ENCODE data around the gene CAB39.

The CAB39 gene

GRCh38 chr2:230830428-230830827 lies 117.8 kb downstream of the CAB39 start:
- WGBS: 88% methylated on average over 7 of the region's 7 CpGs
- Histone ChIP-seq H3K27ac (ENCODE audit: low read depth, low read length) (no peak overlapping the region), H3K9ac (ENCODE audit: low read depth, low read length) (no peak overlapping the region), H3K27me3 (ENCODE audit: insufficient read depth, low read length) (peaks cover 3% of the 10 kb centered on the region; the same call in 1 of the 2 replicates), H3K4me1 (ENCODE audit: insufficient read depth, low read length) (no peaks in the 10 kb centered on the region), H3K4me3 (ENCODE audit: low read length) (no peak overlapping the region), H3K36me3 (ENCODE audit: insufficient read depth, low read length) (no peaks in the 10 kb centered on the region), H3K9me3 (ENCODE audit: insufficient read depth, low read depth, low read length) (no peaks in the 10 kb centered on the region)

DNA sequence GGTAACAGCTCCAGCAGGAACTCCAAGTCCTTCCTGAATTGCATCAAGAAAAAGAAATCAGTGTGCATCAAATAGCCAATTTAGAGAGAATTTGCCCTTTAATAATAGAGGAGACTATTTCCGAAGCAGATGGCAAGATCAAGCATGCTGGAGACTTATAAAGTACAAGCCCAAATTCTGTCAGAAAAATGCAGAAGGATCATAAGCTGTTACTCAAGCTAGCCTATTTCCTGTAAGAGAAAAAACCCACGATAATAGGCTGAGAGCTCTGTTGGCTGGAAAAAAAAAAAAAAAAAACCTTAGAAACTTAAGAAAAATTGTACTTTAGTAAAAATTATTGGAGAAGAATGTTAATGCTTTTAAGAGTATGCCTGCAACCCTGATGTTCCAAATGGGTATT lies 127.7 kb downstream of the CAB39 start:
- no peaks in the 10 kb centered on the region for H3K36me3 ChIP-seq (ENCODE audit: insufficient read depth, low read length)
- no peak overlapping the region for H3K9ac ChIP-seq (ENCODE audit: low read depth, low read length)
- 91% methylated on average over 2 of the region's 2 CpGs for WGBS

GRCh38 chr2:230842473-230842872 lies 129.8 kb downstream of the CAB39 start:
- Histone ChIP-seq H3K27me3 (ENCODE audit: insufficient read depth, low read length) (no peaks in the 10 kb centered on the region; the same call in 1 of the 2 replicates), H3K36me3 (ENCODE audit: insufficient read depth, low read length) (no peaks in the 10 kb centered on the region), H3K4me3 (ENCODE audit: low read length) (no peak overlapping the region), H3K9ac (ENCODE audit: low read depth, low read length) (no peak overlapping the region), H3K9me3 (ENCODE audit: insufficient read depth, low read depth, low read length) (no peaks in the 10 kb centered on the region), H3K4me1 (ENCODE audit: insufficient read depth, low read length) (no peaks in the 10 kb centered on the region), H3K27ac (ENCODE audit: low read depth, low read length) (no peak overlapping the region)
- WGBS: 90% methylated on average over 6 of the region's 6 CpGs

More for the DNA sequence above, 127.7 kb downstream of the CAB39 start:
- Histone ChIP-seq H3K4me1 (ENCODE audit: insufficient read depth, low read length) (no peaks in the 10 kb centered on the region), H3K4me3 (ENCODE audit: low read length) (no peak overlapping the region), H3K27ac (ENCODE audit: low read depth, low read length) (no peak overlapping the region), H3K27me3 (ENCODE audit: insufficient read depth, low read length) (no peaks in the 10 kb centered on the region; the same call in 1 of the 2 replicates), H3K9me3 (ENCODE audit: insufficient read depth, low read depth, low read length) (no peaks in the 10 kb centered on the region)

GRCh38 chr2:230843132-230843531 lies 130.5 kb downstream of the CAB39 start:
- Histone ChIP-seq H3K4me1 (ENCODE audit: insufficient read depth, low read length) (no peaks in the 10 kb centered on the region), H3K4me3 (ENCODE audit: low read length) (no peak overlapping the region), H3K27me3 (ENCODE audit: insufficient read depth, low read length) (no peaks in the 10 kb centered on the region; the same call in 1 of the 2 replicates), H3K9ac (ENCODE audit: low read depth, low read length) (no peak overlapping the region), H3K36me3 (ENCODE audit: insufficient read depth, low read length) (no peaks in the 10 kb centered on the region), H3K27ac (ENCODE audit: low read depth, low read length) (no peak overlapping the region), H3K9me3 (ENCODE audit: insufficient read depth, low read depth, low read length) (no peaks in the 10 kb centered on the region)
- 92% methylated on average over 3 of the region's 4 CpGs for WGBS

- H3K36me3 ChIP-seq (ENCODE audit: insufficient read depth, low read length): no peaks in the 10 kb centered on the region
- no peak overlapping the region for H3K9ac ChIP-seq (ENCODE audit: low read depth, low read length)
- no peak overlapping the region for H3K27ac ChIP-seq (ENCODE audit: low read depth, low read length)
- no peaks in the 10 kb centered on the region for H3K4me1 ChIP-seq (ENCODE audit: insufficient read depth, low read length)
- H3K4me3 ChIP-seq (ENCODE audit: low read length): no peak overlapping the region
- no peaks in the 10 kb centered on the region for H3K9me3 ChIP-seq (ENCODE audit: insufficient read depth, low read depth, low read length)
- peaks cover 7% of the 10 kb centered on the region for H3K27me3 ChIP-seq (ENCODE audit: insufficient read depth, low read length)
- WGBS: 94% methylated on average over 5 of the region's 6 CpGs
Observed at GRCh38 chr2:230846360-230846759, 133.7 kb downstream of the CAB39 start.

DNA sequence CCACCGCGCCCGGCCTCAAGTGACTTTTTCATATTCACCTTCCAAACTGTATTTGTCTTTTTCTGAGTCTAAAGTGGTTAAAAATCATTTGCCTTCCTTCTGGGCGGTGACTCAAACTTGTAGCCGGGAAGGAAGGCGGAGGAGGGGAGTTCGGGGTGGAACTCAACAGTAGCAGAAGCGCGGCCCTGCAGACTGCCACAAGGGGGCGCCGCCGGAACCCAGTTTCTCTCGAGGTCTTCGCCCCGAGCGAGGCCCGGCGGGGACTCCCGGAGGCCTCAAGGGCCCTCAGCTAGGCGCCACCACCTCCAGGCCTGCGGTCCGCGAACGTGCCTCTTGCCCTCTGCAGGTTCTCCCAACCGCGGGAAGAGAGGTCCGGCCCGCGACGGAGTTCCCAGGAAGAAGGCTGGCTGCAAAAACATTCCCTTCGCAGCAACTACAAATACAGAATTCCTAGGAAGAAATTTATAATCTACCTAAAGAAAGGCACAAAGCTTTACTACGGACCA lies 135.3 kb downstream of the CAB39 start:
- Histone ChIP-seq H3K9ac (ENCODE audit: low read depth, low read length) (no peak overlapping the region), H3K4me3 (ENCODE audit: low read length) (no peak overlapping the region), H3K4me1 (ENCODE audit: insufficient read depth, low read length) (no peaks in the 10 kb centered on the region), H3K27ac (ENCODE audit: low read depth, low read length) (no peak overlapping the region), H3K36me3 (ENCODE audit: insufficient read depth, low read length) (no peaks in the 10 kb centered on the region), H3K9me3 (ENCODE audit: insufficient read depth, low read depth, low read length) (no peaks in the 10 kb centered on the region), H3K27me3 (ENCODE audit: insufficient read depth, low read length) (peaks cover 7% of the 10 kb centered on the region)
- WGBS: 9% methylated on average over 31 of the region's 32 CpGs

GRCh38 chr2:230849633-230850357 lies 137.2 kb downstream of the CAB39 start:
- Histone ChIP-seq H3K9ac (ENCODE audit: low read depth, low read length) (no peak overlapping the region), H3K36me3 (ENCODE audit: insufficient read depth, low read length) (no peaks in the 10 kb centered on the region), H3K27ac (ENCODE audit: low read depth, low read length) (no peak overlapping the region), H3K9me3 (ENCODE audit: insufficient read depth, low read depth, low read length) (no peaks in the 10 kb centered on the region), H3K4me1 (ENCODE audit: insufficient read depth, low read length) (no peaks in the 10 kb centered on the region), H3K4me3 (ENCODE audit: low read length) (no peak overlapping the region), H3K27me3 (ENCODE audit: insufficient read depth, low read length) (peaks cover 7% of the 10 kb centered on the region)
- WGBS: 79% methylated on average over 40 of the region's 40 CpGs

- Histone ChIP-seq H3K36me3 (ENCODE audit: insufficient read depth, low read length) (no peaks in the 10 kb centered on the region), H3K9ac (ENCODE audit: low read depth, low read length) (no peak overlapping the region), H3K4me3 (ENCODE audit: low read length) (no peak overlapping the region), H3K9me3 (ENCODE audit: insufficient read depth, low read depth, low read length) (no peaks in the 10 kb centered on the region), H3K27ac (ENCODE audit: low read depth, low read length) (no peak overlapping the region), H3K27me3 (ENCODE audit: insufficient read depth, low read length) (peaks cover 7% of the 10 kb centered on the region), H3K4me1 (ENCODE audit: insufficient read depth, low read length) (no peaks in the 10 kb centered on the region)
- 91% methylated on average over 7 of the region's 7 CpGs for WGBS
Observed at GRCh38 chr2:230850358-230850658, 137.7 kb downstream of the CAB39 start.

DNA sequence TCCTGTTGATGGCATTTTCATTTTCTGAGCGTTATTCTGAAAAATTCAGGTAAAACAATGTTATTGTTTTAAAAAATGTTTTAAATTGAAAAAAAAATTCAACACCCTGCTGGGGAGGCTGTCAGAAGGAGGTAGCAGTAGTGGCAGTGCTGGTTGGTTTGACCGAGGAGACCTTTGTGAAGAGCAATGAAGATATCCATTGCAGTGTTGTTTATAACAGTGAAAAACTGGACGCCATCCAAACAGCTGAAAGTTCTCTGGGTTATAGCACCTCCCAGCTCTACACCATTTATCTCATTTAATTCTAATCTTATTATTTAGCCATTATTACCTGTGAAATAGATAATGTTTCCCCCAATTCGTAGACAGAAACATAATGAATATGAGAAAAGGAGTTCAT lies 139.5 kb downstream of the CAB39 start:
- Histone ChIP-seq H3K4me3 (ENCODE audit: low read length) (no peak overlapping the region), H3K36me3 (ENCODE audit: insufficient read depth, low read length) (no peaks in the 10 kb centered on the region), H3K27me3 (ENCODE audit: insufficient read depth, low read length) (peaks cover 7% of the 10 kb centered on the region), H3K27ac (ENCODE audit: low read depth, low read length) (no peak overlapping the region), H3K9me3 (ENCODE audit: insufficient read depth, low read depth, low read length) (no peaks in the 10 kb centered on the region), H3K9ac (ENCODE audit: low read depth, low read length) (no peak overlapping the region), H3K4me1 (ENCODE audit: insufficient read depth, low read length) (no peaks in the 10 kb centered on the region)
- 94% methylated on average over 2 of the region's 4 CpGs for WGBS

- WGBS: 34% methylated on average over 13 of the region's 13 CpGs
- H3K4me1 ChIP-seq (ENCODE audit: insufficient read depth, low read length): peaks cover 28% of the 10 kb centered on the region
- H3K27me3 ChIP-seq (ENCODE audit: insufficient read depth, low read length): no peaks in the 10 kb centered on the region
- H3K9me3 ChIP-seq (ENCODE audit: insufficient read depth, low read depth, low read length): no peaks in the 10 kb centered on the region
- H3K36me3 ChIP-seq (ENCODE audit: insufficient read depth, low read length): no peaks in the 10 kb centered on the region
- no peak overlapping the region for H3K27ac ChIP-seq (ENCODE audit: low read depth, low read length)
- H3K9ac ChIP-seq (ENCODE audit: low read depth, low read length): no peak overlapping the region
- no peak overlapping the region; the same call in 1 of the 2 replicates for H3K4me3 ChIP-seq (ENCODE audit: low read length)
Observed at GRCh38 chr2:230861552-230862255, 149.1 kb downstream of the CAB39 start.

DNA sequence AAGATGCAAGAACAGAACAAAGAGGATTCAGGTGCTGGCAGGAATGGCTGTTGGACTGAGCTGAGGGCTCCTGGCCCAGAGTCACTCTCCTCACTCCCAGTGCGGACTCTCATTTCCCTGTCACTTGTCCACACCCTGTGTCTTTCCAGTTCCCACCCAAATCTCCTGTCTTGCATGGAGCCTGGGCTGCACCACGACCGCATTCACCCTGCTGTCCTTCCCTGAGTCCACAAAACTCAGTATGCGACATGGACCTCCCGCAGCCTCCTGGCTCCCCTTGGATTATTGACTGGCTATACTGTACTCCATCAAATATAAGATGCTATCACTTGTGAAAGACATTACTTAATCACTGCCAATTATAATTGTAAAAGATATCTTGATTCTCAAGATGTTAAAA lies 149.7 kb downstream of the CAB39 start:
- no peak overlapping the region for H3K27ac ChIP-seq (ENCODE audit: low read depth, low read length)
- 93% methylated on average over 5 of the region's 5 CpGs for WGBS
- no peak overlapping the region for H3K9ac ChIP-seq (ENCODE audit: low read depth, low read length)
- H3K4me1 ChIP-seq (ENCODE audit: insufficient read depth, low read length): peaks cover 34% of the 10 kb centered on the region
- H3K27me3 ChIP-seq (ENCODE audit: insufficient read depth, low read length): no peaks in the 10 kb centered on the region
- H3K4me3 ChIP-seq (ENCODE audit: low read length): no peak overlapping the region
- H3K9me3 ChIP-seq (ENCODE audit: insufficient read depth, low read depth, low read length): no peaks in the 10 kb centered on the region
- no peaks in the 10 kb centered on the region for H3K36me3 ChIP-seq (ENCODE audit: insufficient read depth, low read length)

All from HUES64 (cell line).